GM12891 (cell line): ENCODE measurements around the gene BCL11A.

Experiments used
- DNase-seq: peaks from one replicate; pipeline ENCODE4 v3.0.0; 2011; ENCODE audit warnings: low spot score; ENCODE audit not compliant: insufficient read length
- FAIRE-seq: peaks from 2 replicates; lab custom pipeline; 2011; peaks lifted over from hg19 to GRCh38; lab: Jason Lieb, UNC
- PAX5 ChIP-seq: IDR thresholded peaks from 2 replicates; pipeline ENCODE4 v1.6.1; 2011; ENCODE audit warnings: low read length, moderate library complexity, mild to moderate bottlenecking; ENCODE audit not compliant: insufficient read depth, severe bottlenecking
- POLR2A ChIP-seq: IDR thresholded peaks from 2 replicates; pipeline ENCODE4 v1.6.1; 2011; ENCODE audit warnings: low read depth, low read length, control low read depth
- POLR2AphosphoS5 ChIP-seq: IDR thresholded peaks from 2 replicates; pipeline ENCODE4 v1.6.1; 2011; ENCODE audit warnings: low read depth, low read length, control low read depth
- POU2F2 ChIP-seq: IDR thresholded peaks from 2 replicates; pipeline ENCODE4 v1.6.1; 2011; ENCODE audit warnings: low read depth, mild to moderate bottlenecking, control low read depth, low read length, moderate library complexity
- SPI1 ChIP-seq: IDR thresholded peaks from 2 replicates; pipeline ENCODE4 v1.6.1; 2011; ENCODE audit warnings: low read depth, low read length, control low read depth
- TAF1 ChIP-seq: IDR thresholded peaks from 2 replicates; pipeline ENCODE4 v1.6.1; 2011; ENCODE audit warnings: low read depth, low read length, control low read depth

BCL11A gene

GRCh38 chr2:60442608-60443007 lies 110.8 kb downstream of the BCL11A start:
- no peak for DNase-seq
- TF ChIP-seq SPI1 (no peak), TAF1 (no peak), POLR2A (no peak), POLR2AphosphoS5 (no peak), POU2F2 (no peak), PAX5 (no peak)
- FAIRE-seq = no peak

DNA sequence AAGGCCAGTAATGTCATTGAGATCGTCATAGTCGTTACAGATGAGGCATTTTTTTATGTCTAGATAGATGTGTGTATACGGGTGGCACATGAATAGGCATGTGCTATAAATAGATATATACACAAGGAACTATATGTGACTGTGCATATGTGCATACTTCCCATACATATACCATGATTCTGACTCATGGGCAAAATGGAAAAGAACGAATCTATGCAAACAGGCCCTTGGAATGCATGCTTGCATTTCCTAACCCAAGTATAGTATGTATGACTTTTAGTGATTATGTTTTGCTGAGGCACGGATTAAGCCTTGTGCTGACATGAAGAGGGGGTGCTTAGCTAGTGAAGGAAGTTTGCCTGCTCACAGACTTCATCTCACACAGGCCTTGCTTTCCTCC lies 111.7 kb downstream of the BCL11A start:
- no peak for DNase-seq
- FAIRE-seq = peak; percentile 31
- TF ChIP-seq POLR2AphosphoS5 (no peak), POU2F2 (no peak), SPI1 (no peak), PAX5 (no peak), POLR2A (no peak), TAF1 (no peak)

- TF ChIP-seq POLR2AphosphoS5 = no peak
- no peak for TF ChIP-seq PAX5
- no peak for TF ChIP-seq SPI1
- TF ChIP-seq POLR2A = no peak
- no peak for FAIRE-seq
- DNase-seq = no peak
These were observed 112.7 kb downstream of the BCL11A start for GRCh38 chr2:60440767-60441163.

GRCh38 chr2:60440079-60440766 lies 113.2 kb downstream of the BCL11A start:
- TF ChIP-seq TAF1 = no peak
- TF ChIP-seq POLR2AphosphoS5 = no peak
- TF ChIP-seq PAX5 = no peak
- no peak for TF ChIP-seq SPI1
- no peak for TF ChIP-seq POLR2A
- TF ChIP-seq POU2F2 = no peak
- FAIRE-seq (peak; percentile 58), DNase-seq (no peak)

- FAIRE-seq (peak; percentile 97), DNase-seq (peak; percentile 63)
These were observed 114.1 kb downstream of the BCL11A start for GRCh38 chr2:60439219-60439974.

GRCh38 chr2:60438653-60439052 lies 114.8 kb downstream of the BCL11A start:
- no peak for TF ChIP-seq SPI1
- TF ChIP-seq PAX5 = no peak
- no peak for TF ChIP-seq POU2F2
- TF ChIP-seq TAF1 = no peak
- TF ChIP-seq POLR2AphosphoS5 = no peak
- no peak for TF ChIP-seq POLR2A
- FAIRE-seq (no peak), DNase-seq (no peak)

More at GRCh38 chr2:60439219-60439974, 114.1 kb downstream of the BCL11A start:
- TF ChIP-seq TAF1 (0 out of 2 replicates have a peak, but pooled peaks have one; percentile 9), POU2F2 (peak; percentile 82), SPI1 (peak; percentile 100), POLR2AphosphoS5 (peak; percentile 64), POLR2A (no peak; the same call in 1 of the 2 replicates), PAX5 (no peak)

- TF ChIP-seq POLR2AphosphoS5 = no peak
- no peak for TF ChIP-seq PAX5
- TF ChIP-seq TAF1 = no peak
- TF ChIP-seq POLR2A = no peak
- no peak for TF ChIP-seq SPI1
- TF ChIP-seq POU2F2 = no peak
- no peak for FAIRE-seq
- no peak for DNase-seq
These were observed 115.3 kb downstream of the BCL11A start for GRCh38 chr2:60438131-60438530.

DNA sequence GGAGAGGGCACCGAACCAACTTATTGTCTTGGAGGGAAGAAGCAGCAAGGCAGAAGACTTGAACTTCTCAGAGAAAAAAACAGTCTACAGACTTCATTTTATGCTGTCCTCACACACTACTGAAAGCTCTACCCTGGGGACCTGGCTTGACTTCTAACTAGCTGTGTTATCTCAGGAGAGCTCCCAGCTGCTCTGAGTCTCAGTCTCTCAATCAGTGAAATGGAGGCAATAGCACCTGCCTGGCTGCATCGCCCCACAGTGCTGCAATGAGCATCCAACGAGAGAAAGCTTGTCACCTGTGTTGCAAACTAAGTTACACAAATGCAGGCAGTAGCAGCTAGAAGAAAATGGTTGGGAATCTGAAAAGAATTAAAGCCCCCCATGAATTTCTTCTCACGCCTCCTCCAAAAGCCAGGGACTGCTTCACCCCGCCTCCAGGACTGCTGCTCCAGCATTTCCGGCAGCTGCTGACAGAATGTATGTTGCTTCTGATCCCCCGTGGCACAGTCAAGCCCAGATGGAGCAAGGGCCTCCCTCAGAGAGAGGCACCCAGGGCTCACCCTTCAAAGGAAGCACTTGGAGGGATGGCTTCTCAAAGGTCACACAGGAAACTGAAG lies 116.3 kb downstream of the BCL11A start:
- TF ChIP-seq POLR2A (no peak), POU2F2 (no peak), POLR2AphosphoS5 (no peak), PAX5 (no peak), TAF1 (no peak), SPI1 (no peak)
- DNase-seq (no peak), FAIRE-seq (no peak)

DNA sequence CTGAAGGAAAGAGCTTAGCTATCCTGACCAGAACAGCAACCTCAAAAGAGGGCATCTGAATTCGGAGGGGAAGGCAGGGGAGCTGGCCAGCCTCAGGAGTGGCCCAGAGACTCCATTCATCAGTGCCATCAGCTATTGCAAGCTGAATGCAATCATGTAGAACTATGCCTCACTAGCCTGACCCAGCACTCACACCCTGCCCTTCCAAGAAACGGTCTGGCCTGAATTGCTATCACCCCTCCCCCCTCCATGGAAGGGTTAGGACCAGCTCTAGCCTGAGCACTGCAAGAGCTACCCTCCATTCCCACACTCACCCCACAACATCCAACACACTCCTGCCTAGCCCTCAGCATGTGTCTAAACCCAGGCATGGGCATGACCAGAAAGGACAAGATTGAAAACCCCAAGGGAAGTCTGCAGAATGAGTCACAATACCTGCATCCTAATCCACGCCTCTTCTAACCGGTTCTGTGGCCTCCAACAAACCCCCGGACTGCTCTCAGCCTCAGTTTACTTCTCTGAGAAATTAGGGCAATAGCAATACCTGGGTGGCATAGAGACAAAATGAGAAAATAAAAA lies 120.3 kb downstream of the BCL11A start:
- no peak for DNase-seq
- TF ChIP-seq POLR2AphosphoS5 = no peak
- no peak for TF ChIP-seq PAX5
- peak; percentile 61 for FAIRE-seq
